ENCODE measurements around the gene NINL. TPM values are rescaled to one million over a fixed set of nuclear protein-coding genes. Genes with fewer than 3 reads are reported as not detected.

NINL gene
- total and polyA plus RNA-seq, 4 donors = 1.9 to 3.6 (median 2.8) TPM

DNA sequence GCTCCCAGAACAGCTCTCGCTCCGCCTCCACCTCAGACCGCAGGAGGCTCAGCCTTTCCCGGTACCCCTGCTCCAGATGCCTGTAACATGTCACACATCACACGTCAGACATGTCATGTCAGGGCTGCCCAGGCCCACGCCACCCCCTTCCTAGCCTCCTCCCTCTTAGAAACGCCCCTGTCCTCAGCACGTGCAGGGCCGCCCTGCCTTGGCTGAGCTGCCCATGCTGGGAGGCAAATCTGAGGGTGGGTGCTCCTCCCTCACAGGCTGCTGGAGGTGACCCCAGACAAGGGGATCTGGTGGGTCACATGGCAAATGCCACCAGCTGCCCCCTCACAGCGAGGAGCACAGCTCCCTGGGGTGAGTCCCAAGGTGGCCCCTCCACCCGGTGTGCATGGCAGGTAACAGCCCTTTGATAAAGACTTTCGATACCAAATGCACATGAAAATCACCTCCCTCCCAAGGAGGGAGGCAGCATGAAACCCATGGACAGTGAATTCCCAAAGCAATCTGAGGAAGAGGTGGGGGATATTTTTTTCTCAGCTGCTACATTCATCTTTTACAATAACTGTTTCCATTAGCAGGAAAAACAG, 93.8 kb downstream of the NINL start (continued):
- TF ChIP-seq, protein P1, sequence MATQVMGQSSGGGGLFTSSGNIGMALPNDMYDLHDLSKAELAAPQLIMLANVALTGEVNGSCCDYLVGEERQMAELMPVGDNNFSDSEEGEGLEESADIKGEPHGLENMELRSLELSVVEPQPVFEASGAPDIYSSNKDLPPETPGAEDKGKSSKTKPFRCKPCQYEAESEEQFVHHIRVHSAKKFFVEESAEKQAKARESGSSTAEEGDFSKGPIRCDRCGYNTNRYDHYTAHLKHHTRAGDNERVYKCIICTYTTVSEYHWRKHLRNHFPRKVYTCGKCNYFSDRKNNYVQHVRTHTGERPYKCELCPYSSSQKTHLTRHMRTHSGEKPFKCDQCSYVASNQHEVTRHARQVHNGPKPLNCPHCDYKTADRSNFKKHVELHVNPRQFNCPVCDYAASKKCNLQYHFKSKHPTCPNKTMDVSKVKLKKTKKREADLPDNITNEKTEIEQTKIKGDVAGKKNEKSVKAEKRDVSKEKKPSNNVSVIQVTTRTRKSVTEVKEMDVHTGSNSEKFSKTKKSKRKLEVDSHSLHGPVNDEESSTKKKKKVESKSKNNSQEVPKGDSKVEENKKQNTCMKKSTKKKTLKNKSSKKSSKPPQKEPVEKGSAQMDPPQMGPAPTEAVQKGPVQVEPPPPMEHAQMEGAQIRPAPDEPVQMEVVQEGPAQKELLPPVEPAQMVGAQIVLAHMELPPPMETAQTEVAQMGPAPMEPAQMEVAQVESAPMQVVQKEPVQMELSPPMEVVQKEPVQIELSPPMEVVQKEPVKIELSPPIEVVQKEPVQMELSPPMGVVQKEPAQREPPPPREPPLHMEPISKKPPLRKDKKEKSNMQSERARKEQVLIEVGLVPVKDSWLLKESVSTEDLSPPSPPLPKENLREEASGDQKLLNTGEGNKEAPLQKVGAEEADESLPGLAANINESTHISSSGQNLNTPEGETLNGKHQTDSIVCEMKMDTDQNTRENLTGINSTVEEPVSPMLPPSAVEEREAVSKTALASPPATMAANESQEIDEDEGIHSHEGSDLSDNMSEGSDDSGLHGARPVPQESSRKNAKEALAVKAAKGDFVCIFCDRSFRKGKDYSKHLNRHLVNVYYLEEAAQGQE (IDR thresholded peaks at IDR 0.05) = no peak

DNA sequence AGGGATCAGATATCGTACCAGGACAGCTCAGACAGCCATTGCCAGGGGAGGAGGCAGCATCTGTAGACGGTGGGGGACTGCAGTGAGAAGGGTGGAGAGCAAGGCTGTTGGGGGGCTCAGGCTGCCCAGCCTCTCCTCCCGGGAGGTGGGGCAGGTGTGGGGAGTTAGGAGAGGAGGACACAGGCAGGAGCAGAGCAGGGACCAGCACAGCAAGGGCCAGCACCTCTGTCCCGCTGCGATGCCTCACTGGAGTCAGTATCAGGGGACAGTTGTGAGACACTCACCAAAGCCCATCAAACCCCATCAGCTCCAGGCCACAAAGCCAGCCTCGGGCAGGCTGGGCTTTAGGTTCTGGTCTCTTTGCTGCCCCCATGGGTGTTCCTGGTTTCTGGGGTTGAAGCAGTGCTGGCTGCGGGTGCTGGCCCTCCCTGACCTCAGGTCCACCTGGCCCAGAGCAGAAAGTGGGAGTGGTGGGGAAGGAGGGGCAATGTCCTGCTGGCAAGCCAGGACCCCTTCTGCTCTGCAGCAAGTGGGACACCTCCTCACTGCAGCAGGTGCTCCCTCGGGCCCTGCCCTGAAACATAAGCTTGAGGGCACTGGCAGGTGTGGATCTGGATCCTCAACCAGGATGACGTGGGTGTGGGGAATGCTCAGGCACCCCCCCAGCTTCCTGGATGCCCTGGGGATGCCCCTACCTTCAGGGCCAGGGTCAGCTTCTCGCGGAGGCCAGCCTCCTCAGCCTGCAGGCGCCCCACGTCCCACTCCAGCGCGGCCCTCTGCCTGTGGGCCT, 94.5 kb downstream of the NINL start:
- Histone ChIP-seq H3K9me3 (ENCODE audit: control insufficient read depth in 4 of 4, low read length in 3 of 4) (no peaks in the 10 kb centered on the region), H3K9ac (ENCODE audit: low read depth in 1 of 2, low read length in 2 of 2) (no peak overlapping the region), H3K27ac (ENCODE audit: low read depth in 1 of 2, low read length in 2 of 2) (no peak overlapping the region), H3K4me3 (ENCODE audit: low read depth in 1 of 3, low read length in 3 of 3) (no peak overlapping the region), H3K36me3 (ENCODE audit: control insufficient read depth in 4 of 4, insufficient read depth in 3 of 4, low read depth in 1 of 4, low read length in 3 of 4) (peaks cover 0 to 34% (median 3%) of the 10 kb centered on the region in 4 donors), H3K4me1 (ENCODE audit: control insufficient read depth in 4 of 4, insufficient read depth in 4 of 4, low read length in 3 of 4) (no peaks in the 10 kb centered on the region), H3K27me3 (ENCODE audit: control insufficient read depth in 4 of 4, insufficient read depth in 4 of 4, low read length in 3 of 4) (no peaks in the 10 kb centered on the region)
- 95% methylated on average over 15 of the region's 15 CpGs for WGBS
- DNase-seq (ENCODE audit: low spot score) = no peak
- TF ChIP-seq, protein P1 (IDR thresholded peaks at IDR 0.05) = no peak
- TF ChIP-seq RXRA (IDR thresholded peaks at IDR 0.05) = no peak
- TF ChIP-seq RAD21 (IDR thresholded peaks at IDR 0.05) = no peak
- TF ChIP-seq, protein P2, sequence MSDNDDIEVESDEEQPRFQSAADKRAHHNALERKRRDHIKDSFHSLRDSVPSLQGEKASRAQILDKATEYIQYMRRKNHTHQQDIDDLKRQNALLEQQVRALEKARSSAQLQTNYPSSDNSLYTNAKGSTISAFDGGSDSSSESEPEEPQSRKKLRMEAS (IDR thresholded peaks at IDR 0.05) = no peak
- TF ChIP-seq FOXA2 (IDR thresholded peaks at IDR 0.05) = no peak
- no peak for TF ChIP-seq YY1 (IDR thresholded peaks at IDR 0.05)
- no peak for TF ChIP-seq JUND (IDR thresholded peaks at IDR 0.05)
- no peak for TF ChIP-seq NR2F2 (IDR thresholded peaks at IDR 0.05)
- no peak for TF ChIP-seq EGR1 (IDR thresholded peaks at IDR 0.05; ENCODE audit: low read depth in 2 of 2)
- TF ChIP-seq, protein P3, sequence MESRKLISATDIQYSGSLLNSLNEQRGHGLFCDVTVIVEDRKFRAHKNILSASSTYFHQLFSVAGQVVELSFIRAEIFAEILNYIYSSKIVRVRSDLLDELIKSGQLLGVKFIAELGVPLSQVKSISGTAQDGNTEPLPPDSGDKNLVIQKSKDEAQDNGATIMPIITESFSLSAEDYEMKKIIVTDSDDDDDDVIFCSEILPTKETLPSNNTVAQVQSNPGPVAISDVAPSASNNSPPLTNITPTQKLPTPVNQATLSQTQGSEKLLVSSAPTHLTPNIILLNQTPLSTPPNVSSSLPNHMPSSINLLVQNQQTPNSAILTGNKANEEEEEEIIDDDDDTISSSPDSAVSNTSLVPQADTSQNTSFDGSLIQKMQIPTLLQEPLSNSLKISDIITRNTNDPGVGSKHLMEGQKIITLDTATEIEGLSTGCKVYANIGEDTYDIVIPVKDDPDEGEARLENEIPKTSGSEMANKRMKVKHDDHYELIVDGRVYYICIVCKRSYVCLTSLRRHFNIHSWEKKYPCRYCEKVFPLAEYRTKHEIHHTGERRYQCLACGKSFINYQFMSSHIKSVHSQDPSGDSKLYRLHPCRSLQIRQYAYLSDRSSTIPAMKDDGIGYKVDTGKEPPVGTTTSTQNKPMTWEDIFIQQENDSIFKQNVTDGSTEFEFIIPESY (IDR thresholded peaks at IDR 0.05) = no peak
- TF ChIP-seq HNF4A (conservative IDR thresholded peaks at IDR 0.05) = no peak
- TF ChIP-seq GABPA (IDR thresholded peaks at IDR 0.05 in 1 of 2, conservative IDR thresholded peaks at IDR 0.05 in 1 of 2) = no peak
- no peak for TF ChIP-seq SP1 (IDR thresholded peaks at IDR 0.05)
- no peak for TF ChIP-seq HNF4G (IDR thresholded peaks at IDR 0.05)
- TF ChIP-seq FOXA1 (IDR thresholded peaks at IDR 0.05) = no peak
- TF ChIP-seq, protein P4, sequence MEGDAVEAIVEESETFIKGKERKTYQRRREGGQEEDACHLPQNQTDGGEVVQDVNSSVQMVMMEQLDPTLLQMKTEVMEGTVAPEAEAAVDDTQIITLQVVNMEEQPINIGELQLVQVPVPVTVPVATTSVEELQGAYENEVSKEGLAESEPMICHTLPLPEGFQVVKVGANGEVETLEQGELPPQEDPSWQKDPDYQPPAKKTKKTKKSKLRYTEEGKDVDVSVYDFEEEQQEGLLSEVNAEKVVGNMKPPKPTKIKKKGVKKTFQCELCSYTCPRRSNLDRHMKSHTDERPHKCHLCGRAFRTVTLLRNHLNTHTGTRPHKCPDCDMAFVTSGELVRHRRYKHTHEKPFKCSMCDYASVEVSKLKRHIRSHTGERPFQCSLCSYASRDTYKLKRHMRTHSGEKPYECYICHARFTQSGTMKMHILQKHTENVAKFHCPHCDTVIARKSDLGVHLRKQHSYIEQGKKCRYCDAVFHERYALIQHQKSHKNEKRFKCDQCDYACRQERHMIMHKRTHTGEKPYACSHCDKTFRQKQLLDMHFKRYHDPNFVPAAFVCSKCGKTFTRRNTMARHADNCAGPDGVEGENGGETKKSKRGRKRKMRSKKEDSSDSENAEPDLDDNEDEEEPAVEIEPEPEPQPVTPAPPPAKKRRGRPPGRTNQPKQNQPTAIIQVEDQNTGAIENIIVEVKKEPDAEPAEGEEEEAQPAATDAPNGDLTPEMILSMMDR (IDR thresholded peaks at IDR 0.05; ENCODE audit: low read depth, low read length, missing input control) = no peak
- TF ChIP-seq TAF1 (conservative IDR thresholded peaks at IDR 0.05) = no peak
- TF ChIP-seq, protein P5, sequence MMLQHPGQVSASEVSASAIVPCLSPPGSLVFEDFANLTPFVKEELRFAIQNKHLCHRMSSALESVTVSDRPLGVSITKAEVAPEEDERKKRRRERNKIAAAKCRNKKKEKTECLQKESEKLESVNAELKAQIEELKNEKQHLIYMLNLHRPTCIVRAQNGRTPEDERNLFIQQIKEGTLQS (IDR thresholded peaks at IDR 0.05) = no peak

Measured in liver (tissue), 9 donors.